Breast epithelium (tissue), 4 donors: Measurements from ENCODE around the gene PLCB3. TPM values are rescaled to one million over a fixed set of nuclear protein-coding genes. Genes with fewer than 3 reads are reported as not detected.

Experiments used
- DNase-seq, 2 donors: peaks; one replicate each; pipeline ENCODE4 v3.0.0-alpha.2; 2019; ENCODE audit warnings: low spot score in 2 of 2
- H3K27ac ChIP-seq, 2 donors: fragments of 200-600 bp; sonication (generic) in 1 of 2; one replicate each; pipeline ENCODE4 v1.5.1; 2016 to 2019; ENCODE audit warnings: mild to moderate bottlenecking in 1 of 2
- H3K27me3 ChIP-seq, 2 donors: fragments of 200-600 bp; sonication (generic) in 1 of 2; one replicate each; pipeline versions ENCODE4 v1.5.1 to v1.6.0; 2017 to 2019; ENCODE audit warnings: control low read depth in 1 of 2, mild to moderate bottlenecking in 1 of 2
- H3K36me3 ChIP-seq: fragments of 200-600 bp; one replicate; pipeline ENCODE4 v1.5.1; 2019
- H3K4me1 ChIP-seq, 2 donors: fragments of 200-600 bp; sonication (generic); one replicate each; pipeline ENCODE4 v1.5.1; 2016 to 2019; ENCODE audit warnings: control low read depth in 1 of 2
- H3K4me3 ChIP-seq, 3 donors: fragments of 200-600 bp; sonication (generic); 1 replicate in 2 of 3; 2 replicates in 1 of 3; pipeline ENCODE4 v1.5.1; 2016 to 2019; ENCODE audit warnings: mild to moderate bottlenecking in 3 of 3, moderate library complexity in 2 of 3
- H3K9me3 ChIP-seq, 2 donors: fragments of 200-600 bp; sonication (generic) in 1 of 2; one replicate each; pipeline ENCODE4 v1.5.1; 2016 to 2019; ENCODE audit warnings: control low read depth in 1 of 2
- POLR2A ChIP-seq: fragments of 450-650 bp; IDR thresholded peaks from one replicate; pipeline ENCODE4 v1.6.1; 2016; ENCODE audit warnings: antibody characterized with exemption, mild to moderate bottlenecking, moderate library complexity
- POLR2AphosphoS5 ChIP-seq, 3 donors: sonication (generic); formaldehyde crosslinking; IDR thresholded peaks; one replicate each; pipeline ENCODE4 v1.6.1; 2017; ENCODE audit warnings: antibody characterized with exemption in 3 of 3
- intact Hi-C: fragments of 100-400 bp; cut with DNase I; formaldehyde crosslinking; loops from one replicate; pipeline ENCODE4 v1.15.1; 2023; ENCODE audit warnings: low total_unique reads
- total RNA-seq, 3 donors: library from RNA; depleted of rRNA; stranded (reverse); fragments of >200 nt; gene quantifications; one replicate each; pipeline ENCODE4 v1.1.0, GENCODE V29; 2016
- TF ChIP-seq, protein P1 (sequence below), 3 donors: fragments of 450-650 bp; IDR thresholded peaks; one replicate each; pipeline ENCODE4 v1.5.1; 2016 to 2017; ENCODE audit warnings: antibody characterized with exemption in 3 of 3, mild to moderate bottlenecking in 3 of 3, moderate library complexity in 3 of 3

PLCB3 gene
- total RNA-seq, 3 donors from 2014 or later: 15.5 to 20.5 (median 19.0) TPM

DNA sequence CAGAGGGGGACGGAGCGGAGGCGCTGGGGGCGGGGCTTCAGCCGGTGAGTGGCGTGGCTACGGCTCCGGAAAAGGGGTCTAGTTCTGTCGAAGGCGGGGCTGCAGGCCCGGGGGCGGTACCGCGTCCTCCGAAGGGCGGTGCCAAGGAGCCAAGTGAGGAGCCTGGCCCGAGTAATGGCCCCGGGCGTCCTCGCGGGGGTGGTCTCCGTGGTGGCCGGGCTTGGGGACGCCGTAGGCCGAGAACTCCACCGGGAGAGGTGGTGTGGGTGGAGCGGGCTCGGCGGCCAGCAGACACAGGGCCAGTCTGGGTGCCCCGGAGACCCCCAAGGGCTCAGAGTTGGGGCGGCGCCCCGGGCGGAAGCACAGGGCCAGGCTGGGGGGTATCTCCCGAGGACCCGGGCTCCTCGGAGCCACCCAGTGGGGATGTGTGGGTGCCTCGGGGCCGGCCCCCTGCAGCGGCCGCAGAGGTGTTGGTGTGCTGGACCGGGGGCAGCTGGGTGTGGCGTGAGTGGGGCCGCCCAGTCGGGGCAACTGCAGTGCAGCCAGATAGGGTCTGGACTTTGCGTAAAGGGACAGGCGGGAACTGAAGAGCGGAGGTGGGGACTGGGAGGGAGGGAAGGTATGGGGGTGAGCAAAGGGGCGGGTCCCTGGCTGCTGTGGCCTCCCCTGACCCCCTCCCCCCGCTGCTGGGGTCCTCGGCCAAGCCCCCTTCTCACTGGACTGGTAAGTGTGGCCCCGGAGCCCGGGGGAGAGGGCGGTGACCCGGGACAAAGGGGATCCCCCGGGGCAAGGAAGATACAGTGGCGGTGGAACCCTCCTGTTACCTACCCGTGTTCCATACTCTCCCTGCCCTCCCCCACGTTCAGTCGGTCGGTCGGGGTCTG, 9.6 kb upstream of the PLCB3 start:
- Histone ChIP-seq H3K36me3 (no peaks in the 10 kb centered on the region), H3K4me1 (peaks cover 4 to 12% of the 10 kb centered on the region in 2 donors), H3K4me3 (peak overlapping the region; percentile 83 to 92 (median 87)), H3K27me3 (no peaks in the 10 kb centered on the region), H3K9me3 (no peaks in the 10 kb centered on the region), H3K27ac (peak overlapping the region; percentile 100)
- DNase-seq: peak; percentile 61 to 100
- TF ChIP-seq POLR2AphosphoS5 (IDR thresholded peaks at IDR 0.05) (peak in 2 of 3 donors; percentile 28 to 52), POLR2A (no peak)
- TF ChIP-seq, protein P1, sequence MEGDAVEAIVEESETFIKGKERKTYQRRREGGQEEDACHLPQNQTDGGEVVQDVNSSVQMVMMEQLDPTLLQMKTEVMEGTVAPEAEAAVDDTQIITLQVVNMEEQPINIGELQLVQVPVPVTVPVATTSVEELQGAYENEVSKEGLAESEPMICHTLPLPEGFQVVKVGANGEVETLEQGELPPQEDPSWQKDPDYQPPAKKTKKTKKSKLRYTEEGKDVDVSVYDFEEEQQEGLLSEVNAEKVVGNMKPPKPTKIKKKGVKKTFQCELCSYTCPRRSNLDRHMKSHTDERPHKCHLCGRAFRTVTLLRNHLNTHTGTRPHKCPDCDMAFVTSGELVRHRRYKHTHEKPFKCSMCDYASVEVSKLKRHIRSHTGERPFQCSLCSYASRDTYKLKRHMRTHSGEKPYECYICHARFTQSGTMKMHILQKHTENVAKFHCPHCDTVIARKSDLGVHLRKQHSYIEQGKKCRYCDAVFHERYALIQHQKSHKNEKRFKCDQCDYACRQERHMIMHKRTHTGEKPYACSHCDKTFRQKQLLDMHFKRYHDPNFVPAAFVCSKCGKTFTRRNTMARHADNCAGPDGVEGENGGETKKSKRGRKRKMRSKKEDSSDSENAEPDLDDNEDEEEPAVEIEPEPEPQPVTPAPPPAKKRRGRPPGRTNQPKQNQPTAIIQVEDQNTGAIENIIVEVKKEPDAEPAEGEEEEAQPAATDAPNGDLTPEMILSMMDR (IDR thresholded peaks at IDR 0.05): peak in 1 of 3 donors; percentile 8
- intact Hi-C loops: no loop called here

DNA sequence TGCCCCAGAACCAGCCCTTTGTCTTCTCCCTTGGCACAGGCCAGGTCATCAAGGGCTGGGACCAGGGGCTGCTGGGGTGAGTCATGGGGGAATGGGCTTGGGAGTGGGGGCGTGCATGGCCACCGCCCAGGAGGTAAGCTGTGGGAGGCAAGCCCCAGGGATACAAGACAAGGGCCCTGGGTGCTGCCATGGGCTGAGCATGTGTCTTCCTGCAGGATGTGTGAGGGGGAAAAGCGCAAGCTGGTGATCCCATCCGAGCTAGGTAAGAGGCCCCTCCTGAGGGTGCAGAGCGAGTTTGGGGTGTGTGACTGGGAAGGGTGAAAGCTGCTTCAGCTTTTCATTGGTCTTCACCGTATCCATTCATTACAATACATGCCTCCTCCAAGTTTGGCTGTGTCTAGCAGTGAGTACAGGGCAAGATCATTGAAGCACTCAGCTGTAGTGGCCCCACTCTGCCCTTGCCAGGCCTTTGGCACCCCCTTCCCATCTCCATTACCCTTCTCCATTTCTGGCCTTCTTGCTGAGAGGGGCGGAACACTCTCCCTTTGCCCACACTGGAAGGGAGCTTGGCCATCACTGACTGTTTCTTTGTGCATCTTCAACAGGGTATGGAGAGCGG, 8.0 kb upstream of the PLCB3 start:
- Histone ChIP-seq H3K27me3 (no peaks in the 10 kb centered on the region), H3K27ac (peak overlapping the region in 1 of 2 donors; percentile 17), H3K9me3 (no peaks in the 10 kb centered on the region), H3K4me3 (no peak overlapping the region), H3K4me1 (peaks cover 10 to 12% of the 10 kb centered on the region in 2 donors), H3K36me3 (no peaks in the 10 kb centered on the region)
- intact Hi-C loops: no loop called here
- TF ChIP-seq POLR2A (no peak), POLR2AphosphoS5 (IDR thresholded peaks at IDR 0.05) (no peak)
- TF ChIP-seq, protein P1 (IDR thresholded peaks at IDR 0.05): no peak
- DNase-seq: no peak

DNA sequence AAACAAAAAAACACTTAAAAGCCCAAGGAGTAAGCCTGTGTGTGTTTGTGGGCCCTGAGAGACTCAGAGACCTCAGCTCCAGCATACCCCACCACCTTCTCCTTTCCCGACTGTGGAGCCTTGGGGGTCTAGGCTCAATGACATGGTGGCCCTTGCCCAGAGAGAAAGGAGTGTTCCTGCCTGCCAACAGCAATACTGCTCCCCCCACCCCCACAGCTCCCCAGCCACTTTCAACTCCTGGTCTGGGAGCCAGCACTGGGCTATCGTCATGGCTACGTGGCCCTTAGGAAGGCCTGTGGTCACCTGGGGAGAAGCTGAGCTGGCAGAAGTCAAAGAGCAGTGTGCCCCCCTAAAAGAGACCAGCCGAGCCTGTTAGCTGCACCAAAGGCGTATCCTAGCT, 7.2 kb upstream of the PLCB3 start:
- H3K27me3 ChIP-seq: no peaks in the 10 kb centered on the region
- no peak for TF ChIP-seq POLR2A
- intact Hi-C loops: no loop called here
- H3K4me3 ChIP-seq: no peak overlapping the region
- H3K36me3 ChIP-seq: no peaks in the 10 kb centered on the region
- peaks cover 10 to 12% of the 10 kb centered on the region in 2 donors for H3K4me1 ChIP-seq
- H3K9me3 ChIP-seq: no peaks in the 10 kb centered on the region
- DNase-seq: no peak
- peak overlapping the region in 1 of 2 donors; percentile 17 for H3K27ac ChIP-seq

DNA sequence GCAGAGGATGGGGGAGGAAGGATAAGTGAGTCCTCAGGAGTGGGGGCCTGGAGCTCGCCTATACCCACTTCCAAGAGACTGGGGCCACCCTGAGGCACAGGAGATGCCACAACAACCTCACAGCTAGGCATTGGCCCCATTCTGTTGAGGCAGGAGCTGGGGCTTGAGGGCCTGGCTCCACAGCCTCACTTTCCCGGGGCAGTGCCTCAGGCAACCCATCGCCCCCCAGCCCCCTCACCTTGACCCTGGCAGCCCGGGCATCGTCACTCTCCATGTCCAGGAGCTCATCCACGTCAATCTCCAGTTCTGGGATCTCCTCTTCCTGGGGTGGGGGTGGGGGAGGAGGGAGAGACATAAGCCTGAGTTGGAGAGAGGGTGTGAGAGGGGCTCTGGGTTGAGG, 6.4 kb upstream of the PLCB3 start:
- intact Hi-C loops: no loop called here
- DNase-seq: no peak
- Histone ChIP-seq H3K27me3 (no peaks in the 10 kb centered on the region), H3K27ac (peak overlapping the region; percentile 73 to 84), H3K4me3 (peak overlapping the region; percentile 3 to 91 (median 76)), H3K4me1 (peaks cover 10 to 12% of the 10 kb centered on the region in 2 donors), H3K36me3 (no peaks in the 10 kb centered on the region), H3K9me3 (no peaks in the 10 kb centered on the region)
- TF ChIP-seq, protein P1 (IDR thresholded peaks at IDR 0.05): no peak
- TF ChIP-seq POLR2AphosphoS5 (IDR thresholded peaks at IDR 0.05) (no peak), POLR2A (no peak)

DNA sequence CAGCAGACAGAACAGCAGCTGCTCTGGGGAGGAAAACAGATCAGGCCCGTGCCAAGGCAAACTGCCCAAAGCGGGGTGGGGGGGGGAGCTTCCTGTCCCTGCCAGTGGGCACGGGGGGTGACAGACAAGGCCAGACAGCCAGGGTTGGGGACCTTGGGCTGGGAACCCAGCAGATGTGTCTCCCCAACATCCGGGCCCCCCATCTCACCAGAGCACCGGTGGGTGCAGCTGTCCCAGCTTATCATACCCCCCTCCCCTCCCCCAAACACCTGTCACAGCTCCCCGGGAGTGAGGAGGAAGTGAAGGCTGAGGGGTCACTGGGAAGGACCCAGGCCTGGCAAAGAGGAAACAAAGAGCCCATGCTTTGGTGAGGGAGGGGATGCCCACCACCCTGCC, 5.9 kb upstream of the PLCB3 start:
- intact Hi-C loops: no loop called here
- Histone ChIP-seq H3K4me3 (peak overlapping the region; percentile 71 to 91 (median 76)), H3K36me3 (no peaks in the 10 kb centered on the region), H3K27me3 (no peaks in the 10 kb centered on the region), H3K9me3 (no peaks in the 10 kb centered on the region), H3K4me1 (peaks cover 7 to 12% of the 10 kb centered on the region in 2 donors), H3K27ac (peak overlapping the region; percentile 73 to 84)
- no peak for DNase-seq
- TF ChIP-seq POLR2AphosphoS5 (IDR thresholded peaks at IDR 0.05) (no peak), POLR2A (no peak)
- TF ChIP-seq, protein P1 (IDR thresholded peaks at IDR 0.05): no peak
